Measurements from ENCODE around the gene MYL7. TPM values are rescaled to one million over a fixed set of nuclear protein-coding genes. Genes with fewer than 3 reads are reported as not detected.

MYL7 gene
- polyA plus RNA-seq, 2 of the 4 experiments (the other 2 are of a cell fraction): not detected

DNA sequence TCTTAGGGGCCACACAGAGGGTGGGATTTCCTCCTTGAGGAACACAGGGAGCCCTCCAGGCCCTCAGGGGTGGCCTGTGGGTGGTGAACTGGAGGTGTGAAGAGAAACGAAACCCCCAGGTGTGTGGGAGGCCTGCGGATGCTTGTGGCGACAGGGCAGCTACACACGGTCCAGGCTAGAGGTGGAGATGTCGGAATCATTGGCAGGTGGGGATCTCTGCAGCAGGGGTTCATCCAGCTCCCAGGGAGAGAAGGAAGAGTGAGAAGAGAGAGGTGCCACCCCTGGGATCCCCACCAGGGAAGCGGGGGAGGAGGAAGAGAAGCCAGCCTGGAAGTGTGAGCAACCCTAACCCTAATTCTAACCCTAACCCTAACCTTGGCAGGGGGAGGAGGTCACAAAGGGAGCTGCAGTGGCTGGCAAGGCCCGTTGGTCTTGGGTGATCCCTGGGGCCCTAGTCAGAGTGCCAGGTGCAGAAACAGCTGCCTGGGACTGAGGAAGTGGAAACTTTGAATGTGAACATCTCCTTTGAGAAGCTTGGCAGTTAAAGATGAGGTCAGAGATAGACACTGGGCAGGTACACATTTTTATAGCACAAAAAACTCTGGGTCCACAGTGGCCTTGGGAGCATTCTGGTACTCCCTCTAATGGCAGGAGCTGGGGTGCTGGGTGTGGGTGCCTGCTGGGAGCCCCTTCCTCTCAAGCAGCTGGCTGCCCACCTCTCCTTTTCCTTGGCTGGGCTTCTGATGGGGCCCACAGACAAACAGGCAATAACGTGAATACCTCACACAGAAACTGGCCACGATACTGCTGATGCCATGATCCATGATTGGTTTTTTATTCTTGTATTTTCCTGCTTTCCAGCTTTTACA lies 43.8 kb downstream of the MYL7 start:
- Histone ChIP-seq H3K4me1 (0 out of 3 replicates have a peak, but pooled peaks cover 4% of the 10 kb centered on the region), H3K9me3 (no peaks in the 10 kb centered on the region), H3K4me3 (no peak overlapping the region), H3K4me2 (no peak overlapping the region), H3K27ac (no peak overlapping the region)
- ChIA-PET POLR2A (no interaction called here), CTCF (interaction anchor here (1.1 to 2.6 kb wide), 3 partner anchors 10 to 144 kb away, joined by 3 to 11 read pairs (median 5); no protein-coding TSS in a partner anchor)
- no peak for FAIRE-seq
- WGBS (ENCODE audit: missing lambda C conversion rate): 71% methylated on average over 9 of the region's 9 CpGs
- TF ChIP-seq TFCP2L1 (CRISPR knock-in tag; IDR thresholded peaks at IDR 0.05): no peak
- TF ChIP-seq, protein P1, sequence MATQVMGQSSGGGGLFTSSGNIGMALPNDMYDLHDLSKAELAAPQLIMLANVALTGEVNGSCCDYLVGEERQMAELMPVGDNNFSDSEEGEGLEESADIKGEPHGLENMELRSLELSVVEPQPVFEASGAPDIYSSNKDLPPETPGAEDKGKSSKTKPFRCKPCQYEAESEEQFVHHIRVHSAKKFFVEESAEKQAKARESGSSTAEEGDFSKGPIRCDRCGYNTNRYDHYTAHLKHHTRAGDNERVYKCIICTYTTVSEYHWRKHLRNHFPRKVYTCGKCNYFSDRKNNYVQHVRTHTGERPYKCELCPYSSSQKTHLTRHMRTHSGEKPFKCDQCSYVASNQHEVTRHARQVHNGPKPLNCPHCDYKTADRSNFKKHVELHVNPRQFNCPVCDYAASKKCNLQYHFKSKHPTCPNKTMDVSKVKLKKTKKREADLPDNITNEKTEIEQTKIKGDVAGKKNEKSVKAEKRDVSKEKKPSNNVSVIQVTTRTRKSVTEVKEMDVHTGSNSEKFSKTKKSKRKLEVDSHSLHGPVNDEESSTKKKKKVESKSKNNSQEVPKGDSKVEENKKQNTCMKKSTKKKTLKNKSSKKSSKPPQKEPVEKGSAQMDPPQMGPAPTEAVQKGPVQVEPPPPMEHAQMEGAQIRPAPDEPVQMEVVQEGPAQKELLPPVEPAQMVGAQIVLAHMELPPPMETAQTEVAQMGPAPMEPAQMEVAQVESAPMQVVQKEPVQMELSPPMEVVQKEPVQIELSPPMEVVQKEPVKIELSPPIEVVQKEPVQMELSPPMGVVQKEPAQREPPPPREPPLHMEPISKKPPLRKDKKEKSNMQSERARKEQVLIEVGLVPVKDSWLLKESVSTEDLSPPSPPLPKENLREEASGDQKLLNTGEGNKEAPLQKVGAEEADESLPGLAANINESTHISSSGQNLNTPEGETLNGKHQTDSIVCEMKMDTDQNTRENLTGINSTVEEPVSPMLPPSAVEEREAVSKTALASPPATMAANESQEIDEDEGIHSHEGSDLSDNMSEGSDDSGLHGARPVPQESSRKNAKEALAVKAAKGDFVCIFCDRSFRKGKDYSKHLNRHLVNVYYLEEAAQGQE (IDR thresholded peaks at IDR 0.05): no peak
- TF ChIP-seq HMGXB4 (CRISPR knock-in tag; IDR thresholded peaks at IDR 0.05; ENCODE audit: borderline replicate concordance): no peak
- no peak for TF ChIP-seq MYC (IDR thresholded peaks at IDR 0.05; ENCODE audit: borderline replicate concordance, low read length)
- no peak for TF ChIP-seq FOSL2 (IDR thresholded peaks at IDR 0.05)
- no peak for TF ChIP-seq FOSL2 (CRISPR knock-in tag; IDR thresholded peaks at IDR 0.05)
- TF ChIP-seq, protein P2, sequence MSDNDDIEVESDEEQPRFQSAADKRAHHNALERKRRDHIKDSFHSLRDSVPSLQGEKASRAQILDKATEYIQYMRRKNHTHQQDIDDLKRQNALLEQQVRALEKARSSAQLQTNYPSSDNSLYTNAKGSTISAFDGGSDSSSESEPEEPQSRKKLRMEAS (IDR thresholded peaks at IDR 0.05): no peak
- TF ChIP-seq, protein P3, sequence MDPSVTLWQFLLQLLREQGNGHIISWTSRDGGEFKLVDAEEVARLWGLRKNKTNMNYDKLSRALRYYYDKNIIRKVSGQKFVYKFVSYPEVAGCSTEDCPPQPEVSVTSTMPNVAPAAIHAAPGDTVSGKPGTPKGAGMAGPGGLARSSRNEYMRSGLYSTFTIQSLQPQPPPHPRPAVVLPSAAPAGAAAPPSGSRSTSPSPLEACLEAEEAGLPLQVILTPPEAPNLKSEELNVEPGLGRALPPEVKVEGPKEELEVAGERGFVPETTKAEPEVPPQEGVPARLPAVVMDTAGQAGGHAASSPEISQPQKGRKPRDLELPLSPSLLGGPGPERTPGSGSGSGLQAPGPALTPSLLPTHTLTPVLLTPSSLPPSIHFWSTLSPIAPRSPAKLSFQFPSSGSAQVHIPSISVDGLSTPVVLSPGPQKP (IDR thresholded peaks at IDR 0.05; ENCODE audit: low read depth, low read length): no peak
- TF ChIP-seq MAFK (IDR thresholded peaks at IDR 0.05; ENCODE audit: partially characterized antibody): no peak
- TF ChIP-seq, protein P4, sequence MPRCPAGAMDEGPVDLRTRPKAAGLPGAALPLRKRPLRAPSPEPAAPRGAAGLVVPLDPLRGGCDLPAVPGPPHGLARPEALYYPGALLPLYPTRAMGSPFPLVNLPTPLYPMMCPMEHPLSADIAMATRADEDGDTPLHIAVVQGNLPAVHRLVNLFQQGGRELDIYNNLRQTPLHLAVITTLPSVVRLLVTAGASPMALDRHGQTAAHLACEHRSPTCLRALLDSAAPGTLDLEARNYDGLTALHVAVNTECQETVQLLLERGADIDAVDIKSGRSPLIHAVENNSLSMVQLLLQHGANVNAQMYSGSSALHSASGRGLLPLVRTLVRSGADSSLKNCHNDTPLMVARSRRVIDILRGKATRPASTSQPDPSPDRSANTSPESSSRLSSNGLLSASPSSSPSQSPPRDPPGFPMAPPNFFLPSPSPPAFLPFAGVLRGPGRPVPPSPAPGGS (IDR thresholded peaks at IDR 0.05): no peak
- no peak for TF ChIP-seq RCOR1 (IDR thresholded peaks at IDR 0.05; ENCODE audit: low read depth, low read length)
- ATAC-seq: no peak
- DNase-seq (ENCODE audit: low read depth in 1 of 2, low spot score in 1 of 2): no peak

GRCh38 chr7:44096326-44096881 lies 44.7 kb downstream of the MYL7 start:
- no peak overlapping the region for H3K27ac ChIP-seq
- WGBS (ENCODE audit: missing lambda C conversion rate): 49% methylated on average over 6 of the region's 8 CpGs
- ATAC-seq (peak in 1 of 2 experiments; percentile 18; a peak in 2 of 6 replicates), DNase-seq (ENCODE audit: low read depth in 1 of 2, low spot score in 1 of 2) (no peak), FAIRE-seq (no peak)
- H3K4me2 ChIP-seq: no peak overlapping the region
- 0 out of 3 replicates have a peak, but pooled peaks cover 4% of the 10 kb centered on the region for H3K4me1 ChIP-seq
- ChIA-PET POLR2A (no interaction called here), CTCF (interaction anchor here (0.8 to 1.1 kb wide), 2 partner anchors 11 to 21 kb away, joined by 3 to 4 read pairs; no protein-coding TSS in a partner anchor)
- H3K4me3 ChIP-seq: no peak overlapping the region
- TF ChIP-seq FOSL2 (IDR thresholded peaks at IDR 0.05) (no peak), FOSL2 (CRISPR knock-in tag; IDR thresholded peaks at IDR 0.05) (no peak), HOXB5 (CRISPR knock-in tag; IDR thresholded peaks at IDR 0.05) (no peak), NR3C1 (IDR thresholded peaks at IDR 0.05) (no peak), KDM1A (IDR thresholded peaks at IDR 0.05; ENCODE audit: low read depth) (no peak), PHF8 (IDR thresholded peaks at IDR 0.05; ENCODE audit: borderline replicate concordance, low read depth) (no peak), GATA3 (IDR thresholded peaks at IDR 0.05; ENCODE audit: borderline replicate concordance) (no peak), SMC3 (IDR thresholded peaks at IDR 0.05) (no peak), EHF (CRISPR knock-in tag; IDR thresholded peaks at IDR 0.05) (no peak)
- no peaks in the 10 kb centered on the region for H3K9me3 ChIP-seq
